Activated CD4-positive, alpha-beta T cell treated with anti-CD3 and anti-CD28 coated beads, Interleukin-2, amount 50 U/mL, for 24 hours (primary cell): ENCODE data around the gene OR5AS1.
"Not testable (repeated sequence)": the region's sequence is repeated elsewhere in the genome, so short reads cannot be mapped to it uniquely, and the experiment has no call there.

Source experiments
- DNase-seq, 2 donors: peaks; one replicate each; pipeline ENCODE4 v3.0.0-alpha.2; 2020; ENCODE audit warnings: low read depth in 1 of 2, low spot score in 1 of 2

The OR5AS1 gene

DNA sequence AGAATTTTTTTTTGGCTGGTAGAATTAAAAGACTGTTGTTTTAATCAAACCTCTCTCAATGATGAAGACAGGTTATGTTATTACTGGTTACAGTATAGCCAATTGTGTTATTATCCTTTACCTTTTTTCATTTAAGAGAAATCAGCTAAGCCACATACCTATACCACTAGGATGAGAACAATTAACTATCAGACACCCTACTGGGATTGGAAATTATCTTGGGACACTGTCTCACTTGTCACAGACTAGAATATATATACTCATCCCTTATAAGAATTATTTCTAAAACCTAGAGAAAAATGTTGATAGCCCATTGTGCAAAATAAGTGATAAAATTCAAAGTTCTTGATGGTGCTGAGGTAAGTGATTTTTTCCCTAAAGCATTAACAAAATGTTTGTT, at the start of gene OR5AS1:
Gene OR5AS1, plus strand, starts transcription at position 301 of the 400 bp plus-strand sequence. CDS start 2,765 bp downstream, outside the sequence.
- no peak for DNase-seq

DNA sequence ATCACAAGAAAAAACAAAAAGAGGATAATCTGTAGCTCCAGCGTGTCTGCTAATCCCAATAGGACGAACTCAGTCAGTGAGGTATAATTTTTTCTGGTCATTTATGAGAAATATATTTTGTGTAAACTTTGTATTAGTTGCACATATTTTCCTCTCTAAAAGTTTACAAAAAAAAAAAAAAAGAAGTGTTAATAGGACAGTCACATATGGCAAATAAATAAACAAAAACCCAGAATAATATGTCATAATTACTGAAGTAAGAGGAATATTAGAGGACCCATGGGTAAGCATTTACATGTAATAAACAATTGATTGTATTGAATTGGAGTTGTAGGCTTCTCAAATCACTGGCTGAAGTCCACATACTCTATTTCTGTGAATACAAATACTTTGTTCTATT, 32.9 kb upstream of the OR5AS1 start, which contains the start of gene OR5F1:
Gene OR5F1, minus strand, starts transcription at position 101 of the 400 bp plus-strand sequence. Its CDS starts 0 bp downstream, at position 101.
- DNase-seq = no peak

DNA sequence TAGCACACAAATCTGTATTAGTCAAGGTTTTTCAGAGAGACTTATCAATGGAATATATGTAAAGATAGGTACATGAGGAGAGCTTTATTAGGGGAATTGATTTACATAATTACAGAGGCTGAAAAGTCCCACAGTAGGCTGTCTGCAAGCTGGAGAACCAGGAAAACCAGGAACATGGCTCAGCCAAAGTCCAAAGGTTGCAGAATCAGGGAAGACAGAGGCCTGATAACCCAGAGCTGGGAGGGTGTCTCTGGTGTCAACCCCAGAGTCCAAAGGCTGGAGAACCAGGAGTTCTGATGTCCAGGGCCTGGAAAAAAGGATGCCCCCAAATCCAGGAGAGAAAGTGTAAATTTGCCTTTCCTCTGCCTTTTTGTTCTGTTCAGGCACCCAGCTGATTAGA, 16.7 kb upstream of the OR5AS1 start:
- DNase-seq = no peak

DNA sequence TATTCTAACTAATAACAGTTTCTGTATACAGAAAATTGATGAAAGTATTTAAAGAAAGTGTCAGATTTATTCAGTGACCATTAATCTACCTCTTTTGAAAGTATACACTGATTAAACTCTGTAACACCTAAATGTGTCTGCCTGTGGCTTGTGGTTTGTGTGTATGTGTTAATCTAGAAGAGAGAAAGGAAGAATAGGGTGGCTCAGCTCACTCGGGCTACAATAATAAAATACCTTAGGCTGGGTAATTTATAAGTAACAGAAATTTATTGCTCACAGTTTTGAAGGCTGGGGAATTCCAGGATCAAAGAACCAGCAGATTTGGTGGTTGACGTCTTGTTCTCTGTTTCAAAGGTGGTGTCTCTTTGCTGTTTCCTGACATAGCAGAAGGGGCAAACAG, 13.6 kb upstream of the OR5AS1 start:
- DNase-seq = no peak

DNA sequence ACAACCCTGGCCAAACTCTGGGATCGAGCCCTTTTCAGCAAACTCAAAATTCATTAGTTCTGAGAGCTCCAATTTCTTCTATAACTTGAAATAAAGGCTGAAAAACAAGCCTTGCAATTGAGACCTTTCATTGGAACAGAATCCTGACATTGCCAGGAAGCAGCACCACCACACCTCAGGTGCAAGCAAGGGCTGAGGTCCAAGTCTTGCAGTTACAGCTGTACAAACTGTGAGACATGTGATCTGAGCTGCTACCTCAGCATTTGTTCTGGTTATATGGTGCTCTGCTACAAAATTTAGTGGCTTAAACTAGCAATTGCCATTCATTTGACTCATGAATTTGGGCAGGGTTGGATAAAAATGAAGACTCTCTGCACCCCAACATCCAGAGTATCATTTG, 18.1 kb downstream of the OR5AS1 start:
- no peak for DNase-seq

DNA sequence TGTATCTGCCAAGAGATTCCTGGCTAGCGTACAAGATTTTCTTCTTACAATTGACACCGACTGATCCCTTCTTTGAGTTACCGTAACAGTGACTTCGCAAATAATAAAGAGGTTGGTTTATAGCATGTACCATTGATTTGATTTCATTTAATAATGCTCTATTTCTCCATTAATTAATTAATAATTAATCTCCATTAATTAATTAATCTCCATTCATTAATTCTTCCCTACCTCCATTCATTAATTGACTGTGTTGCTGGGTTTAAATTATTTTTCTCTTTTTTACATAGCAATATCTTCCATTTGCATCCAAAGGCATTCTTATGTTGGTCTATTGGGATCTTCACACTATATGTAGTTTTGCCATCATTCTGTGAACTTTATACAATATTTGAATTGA, 21.0 kb downstream of the OR5AS1 start:
- no peak for DNase-seq

DNA sequence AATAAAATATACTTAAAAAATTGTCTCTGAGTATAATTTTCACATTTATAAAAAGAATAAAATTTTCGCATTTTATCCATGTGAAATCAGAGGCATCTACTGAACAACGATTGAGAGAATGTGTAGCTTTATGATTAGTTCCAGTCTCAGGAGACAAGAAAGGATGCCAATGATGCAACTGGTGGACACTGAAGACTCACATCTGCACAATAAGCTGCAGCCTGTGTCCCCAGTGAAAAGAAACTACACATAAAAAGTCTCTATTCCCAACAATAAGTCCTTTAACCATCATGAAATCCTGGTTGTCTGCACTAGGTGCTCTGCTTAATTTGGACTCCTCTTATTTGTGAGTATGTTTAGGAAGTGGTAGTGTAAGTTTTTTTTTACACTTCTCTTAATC, 22.0 kb downstream of the OR5AS1 start:
- no peak for DNase-seq

DNA sequence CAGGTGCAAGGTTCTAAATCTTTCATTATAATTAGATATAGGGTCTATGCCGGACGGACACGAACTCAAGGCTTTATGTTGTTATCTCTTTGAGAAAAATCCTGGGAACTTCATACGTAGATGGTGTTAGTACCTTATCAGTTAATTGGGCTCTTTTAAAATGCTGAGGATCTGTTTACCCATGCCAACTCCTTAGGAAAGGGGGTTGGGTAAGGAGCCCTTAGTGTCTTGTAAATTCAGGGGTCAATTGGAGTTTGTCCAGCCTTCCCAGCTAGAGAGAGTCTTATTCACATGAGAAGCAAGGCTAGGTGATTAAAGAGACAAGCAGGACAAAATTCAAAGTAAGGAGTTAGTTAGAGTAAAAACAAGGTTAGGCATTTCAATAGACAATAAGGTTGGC, 28.9 kb downstream of the OR5AS1 start:
- not testable (repeated sequence) for DNase-seq

DNA sequence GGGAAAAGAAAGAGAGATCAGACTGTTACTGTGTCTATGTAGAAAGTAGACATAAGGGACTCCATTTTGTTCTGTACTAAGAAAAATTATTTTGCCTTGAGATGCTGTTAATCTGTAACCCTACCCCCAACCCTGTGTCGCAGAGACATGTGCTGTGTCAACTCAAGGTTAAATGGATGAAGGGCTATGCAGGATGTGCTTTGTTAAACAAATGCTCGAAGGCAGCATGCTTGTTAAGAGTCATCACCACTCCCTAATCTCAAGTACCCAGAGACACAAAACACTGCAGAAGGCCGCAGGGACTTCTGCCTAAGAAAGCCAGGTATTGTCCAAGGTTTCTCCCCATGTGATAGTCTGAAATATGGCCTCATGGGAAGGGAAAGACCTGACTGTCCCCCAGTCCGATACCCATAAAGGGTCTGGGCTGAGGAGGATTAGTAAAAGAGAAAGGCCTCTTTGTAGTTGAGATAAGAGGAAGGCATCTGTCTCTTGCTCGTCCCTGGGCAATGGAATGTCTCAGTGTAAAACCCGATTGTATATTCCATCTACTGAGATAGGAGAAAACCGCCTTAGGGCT, 30.3 kb downstream of the OR5AS1 start:
- DNase-seq = not testable (repeated sequence)

DNA sequence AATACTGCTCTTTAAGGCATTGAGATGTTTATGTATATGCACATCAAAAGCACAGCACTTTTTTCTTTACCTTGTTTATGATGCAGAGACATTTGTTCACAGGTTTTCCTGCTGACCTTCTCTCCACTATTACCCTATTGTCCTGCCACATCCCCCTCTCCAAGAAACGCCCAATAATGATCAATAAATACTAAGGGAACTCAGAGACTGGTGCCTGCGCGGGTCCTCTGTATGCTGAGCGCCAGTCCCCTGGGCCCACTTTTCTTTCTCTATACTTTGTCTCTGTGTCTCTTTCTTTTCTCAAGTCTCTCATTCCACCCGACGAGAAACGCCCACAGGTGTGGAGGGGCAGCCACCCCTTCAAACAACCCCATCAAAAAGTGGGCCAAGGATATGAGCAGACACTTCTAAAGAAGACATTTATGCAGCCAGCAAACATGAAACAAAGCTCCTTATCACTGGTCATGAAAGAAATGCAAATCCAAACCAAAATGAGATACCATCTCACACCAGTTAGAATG, 30.9 kb downstream of the OR5AS1 start:
- DNase-seq = not testable (repeated sequence)

DNA sequence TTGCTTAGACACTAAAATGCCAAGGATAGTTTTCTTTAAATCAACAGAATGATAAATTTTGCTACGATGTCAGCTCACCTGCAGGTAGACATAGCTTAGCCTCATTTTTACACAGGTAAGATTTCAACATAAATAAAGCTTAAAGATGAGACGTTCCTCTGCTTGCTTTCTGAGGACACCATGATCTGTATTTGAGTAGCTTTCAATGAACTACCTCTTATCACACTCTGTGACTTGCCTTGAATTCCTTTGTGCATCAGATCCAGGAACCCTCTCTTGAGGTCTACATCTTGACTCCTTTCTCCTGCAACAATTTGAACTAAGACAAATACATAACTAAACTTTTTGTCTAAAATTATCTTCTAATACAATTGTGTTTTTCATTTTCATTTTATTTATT, 39.5 kb downstream of the OR5AS1 start:
- no peak for DNase-seq
